ENCODE results near the gene TSPAN15.

TSPAN15 gene

DNA sequence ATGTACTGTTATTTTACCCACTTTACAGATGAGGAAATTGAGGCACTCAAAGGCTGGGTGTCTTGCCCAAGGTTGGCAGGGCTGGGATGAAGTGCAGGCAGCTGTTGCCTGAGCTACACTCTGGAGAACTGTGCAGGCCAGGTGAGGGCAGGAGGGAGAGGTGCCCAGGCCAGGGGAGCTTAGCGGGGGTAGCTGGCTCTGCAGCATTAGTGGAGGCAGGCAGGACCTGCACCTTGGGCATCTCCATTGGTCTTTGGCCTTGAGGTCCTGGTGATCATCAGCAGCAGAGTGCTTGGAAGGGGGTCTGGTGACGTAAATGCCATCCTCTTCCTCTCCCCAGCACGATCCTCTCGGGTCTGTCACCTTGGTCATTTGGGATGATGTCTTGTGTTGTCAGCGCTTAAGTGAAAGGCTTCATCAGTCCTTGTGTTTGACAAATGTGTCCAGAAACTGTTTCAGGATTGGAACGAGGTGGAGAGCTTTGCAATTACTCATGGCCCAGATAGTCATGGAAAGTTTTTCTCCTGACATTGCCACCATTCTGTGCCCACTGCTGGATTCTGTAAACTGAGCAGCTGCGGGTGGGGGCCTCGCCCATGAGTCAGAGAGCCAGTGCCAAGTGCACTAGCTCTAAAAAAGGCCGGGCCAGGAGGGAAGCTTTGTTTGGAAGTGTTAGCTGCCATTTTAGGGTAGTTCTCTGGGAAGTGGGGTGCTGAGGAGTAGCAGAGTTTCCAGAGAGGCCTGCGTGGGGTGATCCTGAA is 47.6 kb downstream of the TSPAN15 start:
- no peak for DNase-seq (ENCODE audit: extremely low read depth, insufficient read length)
- Histone ChIP-seq H3K36me3 (ENCODE audit: control insufficient read depth, insufficient read depth, low read length) (no peaks in the 10 kb centered on the region), H3K27me3 (replicated peaks; ENCODE audit: control insufficient read depth, insufficient read depth, low read length) (no peaks in the 10 kb centered on the region; the same call in 1 of the 2 replicates), H3K4me3 (replicated peaks; ENCODE audit: low read depth, low read length) (no peak overlapping the region)
- TF ChIP-seq CTCF (IDR thresholded peaks at IDR 0.05; ENCODE audit: insufficient read depth, low read length, poor library complexity, severe bottlenecking), result no peak

- Histone ChIP-seq H3K36me3 (ENCODE audit: control insufficient read depth, insufficient read depth, low read length) (no peaks in the 10 kb centered on the region), H3K27me3 (replicated peaks; ENCODE audit: control insufficient read depth, insufficient read depth, low read length) (no peaks in the 10 kb centered on the region; the same call in 1 of the 2 replicates), H3K4me3 (replicated peaks; ENCODE audit: low read depth, low read length) (no peak overlapping the region)
- no peak for TF ChIP-seq CTCF (IDR thresholded peaks at IDR 0.05; ENCODE audit: insufficient read depth, low read length, poor library complexity, severe bottlenecking)
- no peak for DNase-seq (ENCODE audit: extremely low read depth, insufficient read length)
These were observed 48.7 kb downstream of the TSPAN15 start for GRCh38 chr10:69499726-69500689.

DNA sequence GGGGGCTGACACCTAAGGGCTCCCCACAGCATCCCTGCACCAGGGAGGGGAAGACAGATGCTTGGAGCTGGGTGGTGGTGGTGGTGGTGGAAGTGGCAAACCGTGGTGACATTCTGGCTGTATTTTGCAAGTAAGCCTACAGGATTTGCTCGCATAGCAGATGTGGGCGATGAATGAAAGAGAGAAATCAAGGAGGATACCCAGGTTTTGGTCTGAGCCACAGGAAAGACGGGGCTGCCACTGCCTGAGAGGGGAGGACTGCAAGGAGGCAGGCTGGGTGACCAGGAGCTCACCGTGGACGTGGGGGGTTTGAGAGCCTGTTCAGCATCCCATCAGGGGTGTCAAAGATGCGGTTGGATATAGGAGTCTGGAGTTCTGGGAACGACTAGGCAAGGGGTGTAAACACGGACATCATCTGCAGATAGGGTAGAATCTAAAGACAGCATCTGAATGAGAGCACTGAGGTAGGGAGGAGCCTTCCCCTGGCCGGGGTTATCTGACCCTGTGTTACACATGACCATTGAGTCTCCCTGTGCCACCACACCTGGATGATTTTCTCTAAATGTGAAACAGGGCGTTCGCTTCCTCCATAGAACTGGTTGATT is 49.7 kb downstream of the TSPAN15 start:
- no peak for TF ChIP-seq CTCF (IDR thresholded peaks at IDR 0.05; ENCODE audit: insufficient read depth, low read length, poor library complexity, severe bottlenecking)
- no peak for DNase-seq (ENCODE audit: extremely low read depth, insufficient read length)
- no peaks in the 10 kb centered on the region; the same call in 1 of the 2 replicates for H3K27me3 ChIP-seq (replicated peaks; ENCODE audit: control insufficient read depth, insufficient read depth, low read length)

GRCh38 chr10:69501657-69502056 is 50.4 kb downstream of the TSPAN15 start:
- TF ChIP-seq CTCF (IDR thresholded peaks at IDR 0.05; ENCODE audit: insufficient read depth, low read length, poor library complexity, severe bottlenecking), result no peak
- DNase-seq (ENCODE audit: extremely low read depth, insufficient read length), result no peak
- Histone ChIP-seq H3K36me3 (ENCODE audit: control insufficient read depth, insufficient read depth, low read length) (no peaks in the 10 kb centered on the region), H3K27me3 (replicated peaks; ENCODE audit: control insufficient read depth, insufficient read depth, low read length) (no peaks in the 10 kb centered on the region; the same call in 1 of the 2 replicates), H3K4me3 (replicated peaks; ENCODE audit: low read depth, low read length) (no peak overlapping the region)

More for the DNA sequence above, 49.7 kb downstream of the TSPAN15 start:
- Histone ChIP-seq H3K4me3 (replicated peaks; ENCODE audit: low read depth, low read length) (no peak overlapping the region), H3K36me3 (ENCODE audit: control insufficient read depth, insufficient read depth, low read length) (no peaks in the 10 kb centered on the region)

- Histone ChIP-seq H3K4me3 (replicated peaks; ENCODE audit: low read depth, low read length) (no peak overlapping the region), H3K36me3 (ENCODE audit: control insufficient read depth, insufficient read depth, low read length) (no peaks in the 10 kb centered on the region), H3K27me3 (replicated peaks; ENCODE audit: control insufficient read depth, insufficient read depth, low read length) (no peaks in the 10 kb centered on the region; the same call in 1 of the 2 replicates)
- no peak for TF ChIP-seq CTCF (IDR thresholded peaks at IDR 0.05; ENCODE audit: insufficient read depth, low read length, poor library complexity, severe bottlenecking)
- no peak for DNase-seq (ENCODE audit: extremely low read depth, insufficient read length)
These were observed 51.3 kb downstream of the TSPAN15 start for GRCh38 chr10:69502589-69502988.

All from GM06990 (cell line).